ENCODE measurements around the gene RSPO1.

The RSPO1 gene

GRCh38 chr1:37633040-37633937 is 1.4 kb downstream of the RSPO1 start:
- TF ChIP-seq CTCF (IDR thresholded peaks at IDR 0.05; ENCODE audit: borderline replicate concordance, insufficient read depth, low read depth, low read length): no peak
- no peak overlapping the region for H3K4me3 ChIP-seq (ENCODE audit: low read depth, low read length)

- no peak for TF ChIP-seq CTCF (IDR thresholded peaks at IDR 0.05; ENCODE audit: borderline replicate concordance, insufficient read depth, low read depth, low read length)
Observed at GRCh38 chr1:37631036-37631435, 3.7 kb downstream of the RSPO1 start.

GRCh38 chr1:37630426-37631028 is 4.2 kb downstream of the RSPO1 start:
- H3K4me3 ChIP-seq (ENCODE audit: low read depth, low read length): no peak overlapping the region
- TF ChIP-seq CTCF (IDR thresholded peaks at IDR 0.05; ENCODE audit: borderline replicate concordance, insufficient read depth, low read depth, low read length): no peak

More at GRCh38 chr1:37631036-37631435, 3.7 kb downstream of the RSPO1 start:
- H3K4me3 ChIP-seq (ENCODE audit: low read depth, low read length): no peak overlapping the region

GRCh38 chr1:37629726-37630425 is 4.8 kb downstream of the RSPO1 start:
- no peak for TF ChIP-seq CTCF (IDR thresholded peaks at IDR 0.05; ENCODE audit: borderline replicate concordance, insufficient read depth, low read depth, low read length)
- no peak overlapping the region for H3K4me3 ChIP-seq (ENCODE audit: low read depth, low read length)

GRCh38 chr1:37629008-37629407 is 5.7 kb downstream of the RSPO1 start:
- TF ChIP-seq CTCF (IDR thresholded peaks at IDR 0.05; ENCODE audit: borderline replicate concordance, insufficient read depth, low read depth, low read length): no peak
- no peak overlapping the region for H3K4me3 ChIP-seq (ENCODE audit: low read depth, low read length)

- no peak for TF ChIP-seq CTCF (IDR thresholded peaks at IDR 0.05; ENCODE audit: borderline replicate concordance, insufficient read depth, low read depth, low read length)
- no peak overlapping the region for H3K4me3 ChIP-seq (ENCODE audit: low read depth, low read length)
Observed at GRCh38 chr1:37628026-37628556, 6.6 kb downstream of the RSPO1 start.

Measured in GM12875 (cell line).